ENCODE measurements around the gene TMEM170A.

GRCh38 chr16:75458029-75458428, 6.5 kb downstream of the TMEM170A start:
- TF ChIP-seq IKZF1 (IDR thresholded peaks at IDR 0.05) (no peak), CTCF (CRISPR knock-in tag; IDR thresholded peaks at IDR 0.05) (no peak), PBX3 (CRISPR knock-in tag; IDR thresholded peaks at IDR 0.05; ENCODE audit: borderline replicate concordance) (no peak), FOSL1 (CRISPR knock-in tag; IDR thresholded peaks at IDR 0.05; ENCODE audit: borderline replicate concordance) (no peak)
